Endodermal cell (in vitro differentiated cells): Measurements from ENCODE around the gene ABCD4. TPM values are rescaled to one million over a fixed set of nuclear protein-coding genes. Genes with fewer than 3 reads are reported as not detected.

ENCODE experiments used
- DNase-seq: peaks from one replicate; pipeline ENCODE4 v3.0.0-alpha.2; 2017
- H3K27ac ChIP-seq: 2 replicates; pipeline ENCODE4 v1.5.1; 2013; ENCODE audit warnings: mild to moderate bottlenecking, low read depth, low read length, moderate library complexity
- H3K27me3 ChIP-seq: 2 replicates; pipeline ENCODE4 v1.6.1; 2013; ENCODE audit warnings: mild to moderate bottlenecking, low read length, moderate library complexity; ENCODE audit not compliant: insufficient read depth, control insufficient read depth, poor library complexity, severe bottlenecking
- H3K36me3 ChIP-seq: 2 replicates; pipeline ENCODE4 v1.7.0; 2013; ENCODE audit warnings: mild to moderate bottlenecking, low read length, moderate library complexity; ENCODE audit not compliant: control insufficient read depth, insufficient read depth
- H3K4me1 ChIP-seq: one replicate; pipeline ENCODE4 v1.7.0; 2013; ENCODE audit warnings: low read length; ENCODE audit not compliant: control insufficient read depth, insufficient read depth
- H3K4me3 ChIP-seq: 2 replicates; pipeline ENCODE4 v1.5.1; 2013; ENCODE audit warnings: mild to moderate bottlenecking, low read length, moderate library complexity
- H3K9ac ChIP-seq: 2 replicates; pipeline ENCODE4 v1.6.1; 2013; ENCODE audit warnings: mild to moderate bottlenecking, low read length, moderate library complexity; ENCODE audit not compliant: poor library complexity, severe bottlenecking; ENCODE audit errors: extremely low read depth
- H3K9me3 ChIP-seq: 2 replicates; pipeline ENCODE4 v1.6.1; 2013; ENCODE audit warnings: mild to moderate bottlenecking, low read length, moderate library complexity; ENCODE audit not compliant: control insufficient read depth
- H3K27ac Mint-ChIP-seq: 2 replicates; pipeline ENCODE4 v1.8.0; 2020; ENCODE audit warnings: mixed read lengths
- H3K27me3 Mint-ChIP-seq: 2 replicates; pipeline ENCODE4 v1.8.0; 2021; ENCODE audit warnings: mild to moderate bottlenecking, mixed read lengths; ENCODE audit not compliant: insufficient read depth
- H3K36me3 Mint-ChIP-seq: 2 replicates; pipeline ENCODE4 v1.8.0; 2020; ENCODE audit warnings: low read depth, mixed read lengths
- H3K4me1 Mint-ChIP-seq: 2 replicates; pipeline ENCODE4 v1.8.0; 2020; ENCODE audit warnings: mixed read lengths
- H3K4me3 Mint-ChIP-seq: 2 replicates; pipeline ENCODE4 v1.8.0; 2020; ENCODE audit warnings: mild to moderate bottlenecking, moderate library complexity, mixed read lengths
- H3K9me3 Mint-ChIP-seq: 2 replicates; pipeline ENCODE4 v1.8.0; 2020; ENCODE audit warnings: mild to moderate bottlenecking, mixed read lengths
- WGBS, 2 experiments: methylation state at CpG; one replicate each; pipeline versions ENCODE4 v1.1.5 to v1.1.7; 2013; ENCODE audit warnings: missing lambda C conversion rate in 2 of 2, mixed read lengths in 1 of 2; ENCODE audit not compliant: insufficient coverage in 1 of 2, insufficient read length in 1 of 2; 5-methylcytosine and 5-hydroxymethylcytosine counted together
- total RNA-seq, 2 donors: library from RNA; stranded (reverse); fragmentation: NEBNext Ultra II Directional in 1 of 2; extraction: Animal tissue kit (Norgen Biotek cat#: 25700) in 1 of 2; gene quantifications; 2 replicates in 1 of 2; 3 replicates in 1 of 2; pipeline ENCODE4 v1.2.1, GENCODE V29; 2021
- TF ChIP-seq, protein P1 (sequence below): fragments of 200-600 bp; sonication (generic); conservative IDR thresholded peaks from 2 replicates; pipeline ENCODE4 v1.5.0; 2021; ENCODE audit warnings: antibody characterized with exemption, mild to moderate bottlenecking

The ABCD4 gene
- total RNA-seq, 2 donors from 2014 or later = 153 to 239 TPM

- Histone ChIP-seq H3K4me1 (peaks cover 4% of the 10 kb centered on the region), H3K9me3 (no peaks in the 10 kb centered on the region), H3K36me3 (no peaks in the 10 kb centered on the region), H3K9ac (no peak overlapping the region), H3K4me3 (no peak overlapping the region), H3K27me3 (peaks cover 77% of the 10 kb centered on the region), H3K27ac (no peak overlapping the region)
- DNase-seq = peak; percentile 81
- H3K36me3 Mint-ChIP-seq = no peaks in the 10 kb centered on the region
- H3K4me1 Mint-ChIP-seq = peaks cover 27% of the 10 kb centered on the region
- 0 to 34% methylated on average over 1 to 3 of the region's 3 CpGs for WGBS, 2 experiments
- H3K4me3 Mint-ChIP-seq = no peak overlapping the region
- no peaks in the 10 kb centered on the region for H3K9me3 Mint-ChIP-seq
- peaks cover 74% of the 10 kb centered on the region for H3K27me3 Mint-ChIP-seq
- no peak overlapping the region for H3K27ac Mint-ChIP-seq
- TF ChIP-seq, protein P1, sequence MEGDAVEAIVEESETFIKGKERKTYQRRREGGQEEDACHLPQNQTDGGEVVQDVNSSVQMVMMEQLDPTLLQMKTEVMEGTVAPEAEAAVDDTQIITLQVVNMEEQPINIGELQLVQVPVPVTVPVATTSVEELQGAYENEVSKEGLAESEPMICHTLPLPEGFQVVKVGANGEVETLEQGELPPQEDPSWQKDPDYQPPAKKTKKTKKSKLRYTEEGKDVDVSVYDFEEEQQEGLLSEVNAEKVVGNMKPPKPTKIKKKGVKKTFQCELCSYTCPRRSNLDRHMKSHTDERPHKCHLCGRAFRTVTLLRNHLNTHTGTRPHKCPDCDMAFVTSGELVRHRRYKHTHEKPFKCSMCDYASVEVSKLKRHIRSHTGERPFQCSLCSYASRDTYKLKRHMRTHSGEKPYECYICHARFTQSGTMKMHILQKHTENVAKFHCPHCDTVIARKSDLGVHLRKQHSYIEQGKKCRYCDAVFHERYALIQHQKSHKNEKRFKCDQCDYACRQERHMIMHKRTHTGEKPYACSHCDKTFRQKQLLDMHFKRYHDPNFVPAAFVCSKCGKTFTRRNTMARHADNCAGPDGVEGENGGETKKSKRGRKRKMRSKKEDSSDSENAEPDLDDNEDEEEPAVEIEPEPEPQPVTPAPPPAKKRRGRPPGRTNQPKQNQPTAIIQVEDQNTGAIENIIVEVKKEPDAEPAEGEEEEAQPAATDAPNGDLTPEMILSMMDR = peak; percentile 72
Observed at GRCh38 chr14:74244115-74244514, 58.6 kb downstream of the ABCD4 start.

DNA sequence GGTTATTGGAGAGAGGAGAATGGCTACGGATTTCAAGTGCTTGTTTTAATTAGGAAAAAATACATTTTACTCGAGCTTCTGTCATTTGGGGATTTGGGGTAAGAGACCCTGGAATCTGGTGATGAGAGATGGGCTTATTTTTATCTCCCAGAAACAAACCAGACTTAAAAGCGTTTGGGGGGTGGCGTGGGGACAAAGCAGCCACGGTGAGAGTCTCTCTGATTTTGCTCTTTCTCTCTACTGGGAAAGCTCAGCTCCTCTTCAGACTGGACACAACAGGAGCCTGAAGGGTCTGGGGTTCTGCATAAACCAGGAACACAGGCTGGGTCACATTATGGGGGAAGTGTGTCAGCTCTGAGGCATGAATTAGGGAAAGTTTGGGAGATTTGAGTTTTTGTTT lies 59.7 kb downstream of the ABCD4 start:
- no peak overlapping the region for H3K4me3 ChIP-seq
- DNase-seq = no peak
- H3K27me3 Mint-ChIP-seq = peaks cover 84% of the 10 kb centered on the region
- H3K9me3 Mint-ChIP-seq = no peaks in the 10 kb centered on the region
- no peak overlapping the region for H3K27ac Mint-ChIP-seq
- no peak overlapping the region for H3K4me3 Mint-ChIP-seq
- H3K27ac ChIP-seq = no peak overlapping the region
- peaks cover 27% of the 10 kb centered on the region for H3K4me1 Mint-ChIP-seq
- no peaks in the 10 kb centered on the region for H3K9me3 ChIP-seq
- TF ChIP-seq, protein P1 = no peak
- H3K36me3 ChIP-seq = no peaks in the 10 kb centered on the region
- 47 to 49% methylated on average over 2 to 5 of the region's 5 CpGs for WGBS, 2 experiments
- H3K36me3 Mint-ChIP-seq = no peaks in the 10 kb centered on the region
- peaks cover 4% of the 10 kb centered on the region for H3K4me1 ChIP-seq
- H3K9ac ChIP-seq = no peak overlapping the region
- peaks cover 88% of the 10 kb centered on the region for H3K27me3 ChIP-seq

GRCh38 chr14:74242780-74243042 lies 60.0 kb downstream of the ABCD4 start:
- TF ChIP-seq, protein P1 = no peak
- DNase-seq = peak; percentile 50
- H3K4me1 Mint-ChIP-seq = peaks cover 27% of the 10 kb centered on the region
- H3K9me3 Mint-ChIP-seq = no peaks in the 10 kb centered on the region
- no peak overlapping the region for H3K9ac ChIP-seq
- H3K36me3 Mint-ChIP-seq = no peaks in the 10 kb centered on the region
- H3K4me3 Mint-ChIP-seq = no peak overlapping the region
- H3K27me3 ChIP-seq = peaks cover 91% of the 10 kb centered on the region
- no peak overlapping the region for H3K27ac ChIP-seq
- H3K4me3 ChIP-seq = no peak overlapping the region
- no peak overlapping the region for H3K27ac Mint-ChIP-seq
- H3K36me3 ChIP-seq = no peaks in the 10 kb centered on the region
- no peaks in the 10 kb centered on the region for H3K9me3 ChIP-seq
- WGBS, 2 experiments = 42 to 62% methylated on average over 4 of the region's 4 CpGs
- H3K27me3 Mint-ChIP-seq = peaks cover 86% of the 10 kb centered on the region
- H3K4me1 ChIP-seq = peaks cover 4% of the 10 kb centered on the region
